NCI-H2196 treated with DMSO at 0.1 percent for 48 hours (cell line): ENCODE results near the gene RNFT2.

Source experiments
- DNase-seq: peaks from one replicate; lab custom pipeline; 2025; ENCODE audit not compliant: unreplicated experiment; lab: John Stamatoyannopoulos, UW

The RNFT2 gene

GRCh38 chr12:116827432-116827831, 89.3 kb downstream of the RNFT2 start:
- DNase-seq, result no peak

GRCh38 chr12:116832353-116832752, 94.2 kb downstream of the RNFT2 start:
- DNase-seq, result no peak

- no peak for DNase-seq
Measured at GRCh38 chr12:116833474-116833873, 95.4 kb downstream of the RNFT2 start.

GRCh38 chr12:116835484-116835883, 97.4 kb downstream of the RNFT2 start:
- no peak for DNase-seq

- DNase-seq, result no peak
Measured at GRCh38 chr12:116837097-116837496, 99.0 kb downstream of the RNFT2 start.

GRCh38 chr12:116838365-116838764, 100.2 kb downstream of the RNFT2 start:
- DNase-seq, result no peak

GRCh38 chr12:116839287-116839830, 101.2 kb downstream of the RNFT2 start:
- no peak for DNase-seq

- no peak for DNase-seq
Measured at GRCh38 chr12:116843085-116843484, 105.0 kb downstream of the RNFT2 start.

GRCh38 chr12:116849216-116849615, 111.1 kb downstream of the RNFT2 start:
- DNase-seq, result no peak

- DNase-seq, result no peak
Measured at GRCh38 chr12:116852303-116852702, 114.2 kb downstream of the RNFT2 start.

GRCh38 chr12:116853507-116853906, 115.4 kb downstream of the RNFT2 start:
- DNase-seq, result no peak

- no peak for DNase-seq
Measured at GRCh38 chr12:116855744-116856470, 117.8 kb downstream of the RNFT2 start.

- DNase-seq, result no peak
Measured at GRCh38 chr12:116856729-116857128, 118.6 kb downstream of the RNFT2 start.

GRCh38 chr12:116859079-116859478, 121.0 kb downstream of the RNFT2 start:
- DNase-seq, result no peak

GRCh38 chr12:116860263-116860662, 122.1 kb downstream of the RNFT2 start:
- DNase-seq, result no peak

GRCh38 chr12:116861320-116861719, 123.2 kb downstream of the RNFT2 start:
- peak; percentile 68 for DNase-seq

GRCh38 chr12:116862167-116862566, 124.1 kb downstream of the RNFT2 start:
- no peak for DNase-seq

- DNase-seq, result no peak
Measured at GRCh38 chr12:116863275-116863767, 125.2 kb downstream of the RNFT2 start.

- DNase-seq, result no peak
Measured at GRCh38 chr12:116864371-116865160, 126.5 kb downstream of the RNFT2 start.

- DNase-seq, result no peak
Measured at GRCh38 chr12:116867523-116867922, 129.4 kb downstream of the RNFT2 start.

GRCh38 chr12:116870306-116870705, 132.2 kb downstream of the RNFT2 start:
- DNase-seq, result no peak
